Prostate gland (tissue), 2 donors: ENCODE results near the gene ZNF276. TPM values are rescaled to one million over a fixed set of nuclear protein-coding genes. Genes with fewer than 3 reads are reported as not detected.

Experiments used
- DNase-seq: peaks from one replicate; pipeline ENCODE4 v3.0.0-alpha.2; 2019; ENCODE audit warnings: low spot score
- H3K27ac ChIP-seq, 2 donors: fragments of 200-600 bp; sonication (generic); 2 replicates each; pipeline ENCODE4 v1.5.1; 2017 to 2019
- H3K27me3 ChIP-seq: fragments of 200-600 bp; sonication (generic); replicated peaks from 2 replicates; pipeline ENCODE4 v1.5.1; 2019; ENCODE audit not compliant: insufficient read depth
- H3K36me3 ChIP-seq, 2 donors: fragments of 200-600 bp; sonication (generic); 1 replicate in 1 of 2; 2 replicates in 1 of 2; pipeline versions ENCODE4 v1.5.1 to v1.8.1; 2017 to 2019
- H3K4me1 ChIP-seq: fragments of 200-600 bp; sonication (generic); replicated peaks from 2 replicates; pipeline ENCODE4 v1.5.1; 2019
- H3K4me3 ChIP-seq, 2 donors: fragments of 200-600 bp; sonication (generic); 2 replicates each; pipeline ENCODE4 v1.5.1; 2017 to 2019
- H3K9me3 ChIP-seq: fragments of 200-600 bp; sonication (generic); 2 replicates; pipeline ENCODE4 v1.5.1; 2017
- CTCF ChIP-seq, 4 experiments: fragments of 200-600 bp in 2 of 4; fragments of 450-650 bp in 2 of 4; sonication (generic) in 2 of 4; IDR thresholded peaks; 1 replicate in 3 of 4; 2 replicates in 1 of 4; pipeline ENCODE4 v1.5.1; 2016 to 2019; ENCODE audit warnings: antibody characterized with exemption in 4 of 4, mild to moderate bottlenecking in 2 of 4, moderate library complexity in 2 of 4
- POLR2A ChIP-seq: fragments of 450-650 bp; IDR thresholded peaks from one replicate; pipeline ENCODE4 v1.6.1; 2016; ENCODE audit warnings: antibody characterized with exemption, mild to moderate bottlenecking
- POLR2AphosphoS5 ChIP-seq: sonication (generic); formaldehyde crosslinking; IDR thresholded peaks from one replicate; pipeline ENCODE4 v1.6.1; 2017; ENCODE audit warnings: antibody characterized with exemption
- WGBS: methylation state at CpG from one replicate; pipeline ENCODE4 v1.1.5; 2018; 5-methylcytosine and 5-hydroxymethylcytosine counted together
- intact Hi-C: fragments of 100-400 bp; cut with DNase I; formaldehyde crosslinking; loops from one replicate; pipeline ENCODE4 v1.14.2; 2022
- total RNA-seq, 2 donors: library from RNA; depleted of rRNA; stranded (reverse); fragments of >200 nt; gene quantifications; one replicate each; pipeline ENCODE4 v1.1.0, GENCODE V29; 2016

Gene ZNF276
- total RNA-seq, 2 donors from 2014 or later: 18.4 to 46.1 TPM

- DNase-seq: no peak
- H3K36me3 ChIP-seq: no peaks in the 10 kb centered on the region
- no peaks in the 10 kb centered on the region for H3K4me1 ChIP-seq
- TF ChIP-seq POLR2A (no peak), CTCF (IDR thresholded peaks at IDR 0.05) (no peak), POLR2AphosphoS5 (no peak)
- WGBS: 94% methylated on average over 21 of the region's 21 CpGs
- no peaks in the 10 kb centered on the region for H3K27me3 ChIP-seq
- intact Hi-C loops: no loop called here
- no peaks in the 10 kb centered on the region for H3K9me3 ChIP-seq
- no peak overlapping the region for H3K27ac ChIP-seq
- no peak overlapping the region for H3K4me3 ChIP-seq
These were observed 65.4 kb downstream of the ZNF276 start for GRCh38 chr16:89786474-89787364.

- 94% methylated on average over 9 of the region's 9 CpGs for WGBS
These were observed 66.0 kb downstream of the ZNF276 start for GRCh38 chr16:89787365-89787805.

More at GRCh38 chr16:89787365-89787805, 66.0 kb downstream of the ZNF276 start:
- Histone ChIP-seq H3K4me3 (no peak overlapping the region), H3K27me3 (no peaks in the 10 kb centered on the region), H3K4me1 (no peaks in the 10 kb centered on the region), H3K9me3 (no peaks in the 10 kb centered on the region), H3K27ac (no peak overlapping the region), H3K36me3 (no peaks in the 10 kb centered on the region)
- intact Hi-C loops: no loop called here
- no peak for TF ChIP-seq CTCF (IDR thresholded peaks at IDR 0.05)
- no peak for DNase-seq

Other genes starting within 250 kb of the ZNF276 start
- gene ANKRD11, start 231.0 kb upstream of the ZNF276 start, total RNA-seq: 100 to 1,000 TPM in 1 of 2 donors, 10 to 100 TPM in 1; 66.2 to 143 TPM
- 100 to 1,000 TPM; 128 to 165 TPM for gene SPG7, start 213.1 kb upstream of the ZNF276 start, total RNA-seq
- gene RPL13, start 160.9 kb upstream of the ZNF276 start, total RNA-seq: over 10,000 TPM in 1 of 2 donors, 1,000 to 10,000 TPM in 1; 6,889 to 11,644 TPM
- 1 to 10 TPM in 1 of 2 donors, under 1 TPM in 1; 0.18 to 8.9 TPM for gene CPNE7, start 145.8 kb upstream of the ZNF276 start, total RNA-seq
- gene DPEP1, start 107.9 kb upstream of the ZNF276 start, total RNA-seq: 100 to 1,000 TPM in 1 of 2 donors, not detected in 1; 274 TPM
- gene CHMP1A, start 63.8 kb upstream of the ZNF276 start, total RNA-seq: 100 to 1,000 TPM in 1 of 2 donors, 10 to 100 TPM in 1; 75.8 to 128 TPM
- 10 to 100 TPM in 1 of 2 donors, 1 to 10 TPM in 1; 5.6 to 14.6 TPM for gene SPATA33, start 63.7 kb upstream of the ZNF276 start, total RNA-seq
- 10 to 100 TPM; 42.1 to 79.0 TPM for gene CDK10, start 34.8 kb upstream of the ZNF276 start, total RNA-seq
- gene SPATA2L, start 19.8 kb upstream of the ZNF276 start, total RNA-seq: 10 to 100 TPM; 15.6 to 19.7 TPM
- gene VPS9D1, start 639 bp upstream of the ZNF276 start, total RNA-seq: 10 to 100 TPM in 1 of 2 donors, 1 to 10 TPM in 1; 8.5 to 16.0 TPM
- gene FANCA, start 95.1 kb downstream of the ZNF276 start, total RNA-seq: 10 to 100 TPM; 10.1 to 35.6 TPM
- 10 to 100 TPM; 13.7 to 15.5 TPM for gene SPIRE2, start 106.9 kb downstream of the ZNF276 start, total RNA-seq
- gene TCF25, start 152.1 kb downstream of the ZNF276 start, total RNA-seq: 100 to 1,000 TPM; 141 to 302 TPM
- gene MC1R, start 197.3 kb downstream of the ZNF276 start, total RNA-seq: 10 to 100 TPM in 1 of 2 donors, 1 to 10 TPM in 1; 5.6 to 22.5 TPM
- gene TUBB3, start 201.8 kb downstream of the ZNF276 start, total RNA-seq: 10 to 100 TPM in 1 of 2 donors, under 1 TPM in 1; 0.82 to 20.7 TPM
- gene DEF8, start 227.2 kb downstream of the ZNF276 start, total RNA-seq: 10 to 100 TPM; 63.9 to 79.9 TPM